SKM-1 treated with dmso at 0.1 percent for 144 hours (cell line): ENCODE data around the gene MMRN1.

ENCODE experiments used
- DNase-seq: peaks from one replicate; lab custom pipeline; 2025; ENCODE audit not compliant: unreplicated experiment; lab: John Stamatoyannopoulos, UW

The MMRN1 gene

GRCh38 chr4:89894649-89895550 lies at the start of gene MMRN1:
Gene MMRN1 (plus strand): TSS chr4:89894854. CDS start chr4:89894972, 118 bp downstream.
- DNase-seq = no peak

- no peak for DNase-seq
These were observed 46.9 kb upstream of the MMRN1 start for GRCh38 chr4:89847571-89848325.

- DNase-seq = no peak
These were observed 39.4 kb upstream of the MMRN1 start for GRCh38 chr4:89855236-89855635.

- no peak for DNase-seq
These were observed 33.7 kb upstream of the MMRN1 start for GRCh38 chr4:89860971-89861370.

GRCh38 chr4:89863533-89863932 lies 31.1 kb upstream of the MMRN1 start:
- DNase-seq = no peak

GRCh38 chr4:89868276-89868675 lies 26.4 kb upstream of the MMRN1 start:
- no peak for DNase-seq

- DNase-seq = no peak
These were observed 25.6 kb upstream of the MMRN1 start for GRCh38 chr4:89868999-89869589.

GRCh38 chr4:89871211-89871610 lies 23.4 kb upstream of the MMRN1 start:
- DNase-seq = no peak

- DNase-seq = no peak
These were observed 18.1 kb upstream of the MMRN1 start for GRCh38 chr4:89876548-89876947.

- DNase-seq = peak; percentile 61
These were observed 16.0 kb upstream of the MMRN1 start for GRCh38 chr4:89878611-89879010.

- DNase-seq = no peak
These were observed 15.4 kb upstream of the MMRN1 start for GRCh38 chr4:89879215-89879614.

GRCh38 chr4:89889289-89889688 lies 5.4 kb upstream of the MMRN1 start:
- no peak for DNase-seq

- no peak for DNase-seq
These were observed 3.2 kb downstream of the MMRN1 start for GRCh38 chr4:89897867-89898266.

- no peak for DNase-seq
These were observed 3.7 kb downstream of the MMRN1 start for GRCh38 chr4:89898304-89898716.

GRCh38 chr4:89899152-89899551 lies 4.5 kb downstream of the MMRN1 start:
- DNase-seq = no peak

GRCh38 chr4:89899854-89900253 lies 5.2 kb downstream of the MMRN1 start:
- DNase-seq = no peak

GRCh38 chr4:89901808-89902431 lies 7.3 kb downstream of the MMRN1 start:
- peak; percentile 56 for DNase-seq

GRCh38 chr4:89904524-89904923 lies 9.9 kb downstream of the MMRN1 start:
- no peak for DNase-seq

- DNase-seq = no peak
These were observed 11.7 kb downstream of the MMRN1 start for GRCh38 chr4:89906316-89906715.

GRCh38 chr4:89906777-89907521 lies 12.3 kb downstream of the MMRN1 start:
- DNase-seq = no peak

- DNase-seq = no peak
These were observed 15.2 kb downstream of the MMRN1 start for GRCh38 chr4:89909889-89910288.
